ENCODE results near the gene PAN3.

PAN3 gene

GRCh38 chr13:28199089-28199488 is 60.7 kb downstream of the PAN3 start:
- no peak for TF ChIP-seq JUND (IDR thresholded peaks at IDR 0.05; ENCODE audit: low read depth)
- no peak for DNase-seq (ENCODE audit: low read depth in 1 of 2, low spot score in 1 of 2)
- in situ Hi-C loops (cut with HindIII; ENCODE audit: low pct_unique_long_range_greater_than_20kb, low sequenced_read_pairs), result no loop called here

GRCh38 chr13:28204043-28204442 is 65.7 kb downstream of the PAN3 start:
- in situ Hi-C loops (cut with HindIII; ENCODE audit: low pct_unique_long_range_greater_than_20kb, low sequenced_read_pairs), result no loop called here
- TF ChIP-seq JUND (IDR thresholded peaks at IDR 0.05; ENCODE audit: low read depth), result no peak
- DNase-seq (ENCODE audit: low read depth in 1 of 2, low spot score in 1 of 2), result no peak

GRCh38 chr13:28204690-28205443 is 66.5 kb downstream of the PAN3 start:
- no peak for DNase-seq (ENCODE audit: low read depth in 1 of 2, low spot score in 1 of 2)
- TF ChIP-seq JUND (IDR thresholded peaks at IDR 0.05; ENCODE audit: low read depth), result no peak
- in situ Hi-C loops (cut with HindIII; ENCODE audit: low pct_unique_long_range_greater_than_20kb, low sequenced_read_pairs), result no loop called here

GRCh38 chr13:28218679-28219078 is 80.3 kb downstream of the PAN3 start:
- TF ChIP-seq JUND (IDR thresholded peaks at IDR 0.05; ENCODE audit: low read depth), result no peak
- in situ Hi-C loops (cut with HindIII; ENCODE audit: low pct_unique_long_range_greater_than_20kb, low sequenced_read_pairs), result no loop called here
- no peak for DNase-seq (ENCODE audit: low read depth in 1 of 2, low spot score in 1 of 2)

- in situ Hi-C loops (cut with HindIII; ENCODE audit: low pct_unique_long_range_greater_than_20kb, low sequenced_read_pairs), result no loop called here
- TF ChIP-seq JUND (IDR thresholded peaks at IDR 0.05; ENCODE audit: low read depth), result no peak
- no peak for DNase-seq (ENCODE audit: low read depth in 1 of 2, low spot score in 1 of 2)
These were observed 81.2 kb downstream of the PAN3 start for GRCh38 chr13:28219408-28220099.

GRCh38 chr13:28220166-28220565 is 81.8 kb downstream of the PAN3 start:
- in situ Hi-C loops (cut with HindIII; ENCODE audit: low pct_unique_long_range_greater_than_20kb, low sequenced_read_pairs), result no loop called here
- DNase-seq (ENCODE audit: low read depth in 1 of 2, low spot score in 1 of 2), result no peak
- TF ChIP-seq JUND (IDR thresholded peaks at IDR 0.05; ENCODE audit: low read depth), result no peak

- TF ChIP-seq JUND (IDR thresholded peaks at IDR 0.05; ENCODE audit: low read depth), result no peak
- DNase-seq (ENCODE audit: low read depth in 1 of 2, low spot score in 1 of 2), result no peak
- in situ Hi-C loops (cut with HindIII; ENCODE audit: low pct_unique_long_range_greater_than_20kb, low sequenced_read_pairs), result no loop called here
These were observed 91.4 kb downstream of the PAN3 start for GRCh38 chr13:28229522-28230411.

- in situ Hi-C loops (cut with HindIII; ENCODE audit: low pct_unique_long_range_greater_than_20kb, low sequenced_read_pairs), result no loop called here
- TF ChIP-seq JUND (IDR thresholded peaks at IDR 0.05; ENCODE audit: low read depth), result no peak
These were observed 93.3 kb downstream of the PAN3 start for GRCh38 chr13:28231642-28232041.

GRCh38 chr13:28237944-28238343 is 99.6 kb downstream of the PAN3 start:
- in situ Hi-C loops (cut with HindIII; ENCODE audit: low pct_unique_long_range_greater_than_20kb, low sequenced_read_pairs), result no loop called here
- no peak for TF ChIP-seq JUND (IDR thresholded peaks at IDR 0.05; ENCODE audit: low read depth)

More at GRCh38 chr13:28231642-28232041, 93.3 kb downstream of the PAN3 start:
- DNase-seq (ENCODE audit: low read depth in 1 of 2, low spot score in 1 of 2), result no peak

GRCh38 chr13:28239374-28239773 is 101.0 kb downstream of the PAN3 start:
- in situ Hi-C loops (cut with HindIII; ENCODE audit: low pct_unique_long_range_greater_than_20kb, low sequenced_read_pairs), result no loop called here
- no peak for DNase-seq (ENCODE audit: low read depth in 1 of 2, low spot score in 1 of 2)
- TF ChIP-seq JUND (IDR thresholded peaks at IDR 0.05; ENCODE audit: low read depth), result no peak

More at GRCh38 chr13:28237944-28238343, 99.6 kb downstream of the PAN3 start:
- DNase-seq (ENCODE audit: low read depth in 1 of 2, low spot score in 1 of 2), result no peak

- no peak for TF ChIP-seq JUND (IDR thresholded peaks at IDR 0.05; ENCODE audit: low read depth)
- no peak for DNase-seq (ENCODE audit: low read depth in 1 of 2, low spot score in 1 of 2)
- in situ Hi-C loops (cut with HindIII; ENCODE audit: low pct_unique_long_range_greater_than_20kb, low sequenced_read_pairs), result no loop called here
These were observed 107.1 kb downstream of the PAN3 start for GRCh38 chr13:28245465-28245864.

- in situ Hi-C loops (cut with HindIII; ENCODE audit: low pct_unique_long_range_greater_than_20kb, low sequenced_read_pairs), result no loop called here
- TF ChIP-seq JUND (IDR thresholded peaks at IDR 0.05; ENCODE audit: low read depth), result no peak
- no peak for DNase-seq (ENCODE audit: low read depth in 1 of 2, low spot score in 1 of 2)
These were observed 108.5 kb downstream of the PAN3 start for GRCh38 chr13:28246891-28247290.

All from T47D (cell line).